ENCODE results near the gene TYMP.

GRCh38 chr22:50477923-50478322, 51.9 kb downstream of the TYMP start:
- no peak for TF ChIP-seq CTCF (IDR thresholded peaks at IDR 0.05; ENCODE audit: low read length)
- no peak for TF ChIP-seq EZH2 (IDR thresholded peaks at IDR 0.05; ENCODE audit: borderline replicate concordance, low read length)

All from OCI-LY1 (cell line).